ENCODE measurements around the gene RGS4. TPM values are rescaled to one million over a fixed set of nuclear protein-coding genes. Genes with fewer than 3 reads are reported as not detected.

Gene RGS4
- 0.38 and 1.0 TPM in 2 replicates for total RNA-seq (2014; rRNA removed; shearing (Covaris generic))
- 0.24 and 0.32 TPM in 2 replicates for polyA plus RNA-seq (2016; fragmentation: Nextera tagmentation; extraction: Ambion mirVana)
- long read RNA-seq: 0 reads

DNA sequence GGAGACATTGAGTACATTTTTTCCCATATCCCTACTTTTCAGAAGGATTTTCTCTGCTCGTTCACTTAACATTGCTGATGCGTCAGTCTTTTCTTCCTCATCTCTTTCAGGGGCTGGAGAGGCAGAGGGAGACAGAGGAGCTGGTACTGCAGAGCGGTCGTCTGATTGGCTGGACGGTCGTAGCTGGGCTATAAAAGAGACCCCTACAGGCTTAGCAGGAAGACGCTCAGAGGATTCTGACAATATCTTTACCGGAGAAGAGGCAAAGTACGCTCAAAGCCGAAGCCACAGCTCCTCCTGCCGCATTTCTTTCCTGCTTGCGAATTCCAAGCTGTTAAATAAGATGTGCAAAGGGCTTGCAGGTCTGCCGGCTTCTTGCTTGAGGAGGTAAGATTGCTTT lies at the start of gene RGS4:
TSS of gene RGS4 (plus strand) at position 220 of the 400 bp plus-strand sequence. CDS start at position 344, 124 bp downstream.
- no peaks in the 10 kb centered on the region for H3K36me3 Mint-ChIP-seq (ENCODE audit: low read depth)
- Histone ChIP-seq H4K20me1 (replicated peaks; ENCODE audit: insufficient read depth) (no peaks in the 10 kb centered on the region), H3K36me3 (ENCODE audit: insufficient read depth) (no peaks in the 10 kb centered on the region), H3K4me1 (ENCODE audit: insufficient read depth) (peaks cover 11% of the 10 kb centered on the region; the same call in 1 of the 2 replicates), H3K4me2 (peak within 1 kb of the TSS; percentile 34), H3K4me3 (peak within 1 kb of the TSS; percentile 12; the same call in 1 of the 2 replicates), H2AFZ (peak within 1 kb of the TSS; percentile 15; the same call in 1 of the 2 replicates), H3K79me2 (replicated peaks; ENCODE audit: insufficient read depth) (no peaks in the 10 kb centered on the region), H3K27ac (ENCODE audit: low read depth) (no peak within 1 kb of the TSS), H3F3A (replicated peaks; ENCODE audit: low read depth) (no peaks in the 10 kb centered on the region), H3K9me2 (ENCODE audit: insufficient read depth) (no peaks in the 10 kb centered on the region), H3K27me3 (ENCODE audit: insufficient read depth) (no peaks in the 10 kb centered on the region)
- TF ChIP-seq NANOG (IDR thresholded peaks at IDR 0.05; ENCODE audit: borderline replicate concordance) (no peak), CREB1 (CRISPR knock-in tag; IDR thresholded peaks at IDR 0.05; ENCODE audit: low read depth) (no peak; the same call in 1 of the 2 replicates)
- TF ChIP-seq, protein P1, sequence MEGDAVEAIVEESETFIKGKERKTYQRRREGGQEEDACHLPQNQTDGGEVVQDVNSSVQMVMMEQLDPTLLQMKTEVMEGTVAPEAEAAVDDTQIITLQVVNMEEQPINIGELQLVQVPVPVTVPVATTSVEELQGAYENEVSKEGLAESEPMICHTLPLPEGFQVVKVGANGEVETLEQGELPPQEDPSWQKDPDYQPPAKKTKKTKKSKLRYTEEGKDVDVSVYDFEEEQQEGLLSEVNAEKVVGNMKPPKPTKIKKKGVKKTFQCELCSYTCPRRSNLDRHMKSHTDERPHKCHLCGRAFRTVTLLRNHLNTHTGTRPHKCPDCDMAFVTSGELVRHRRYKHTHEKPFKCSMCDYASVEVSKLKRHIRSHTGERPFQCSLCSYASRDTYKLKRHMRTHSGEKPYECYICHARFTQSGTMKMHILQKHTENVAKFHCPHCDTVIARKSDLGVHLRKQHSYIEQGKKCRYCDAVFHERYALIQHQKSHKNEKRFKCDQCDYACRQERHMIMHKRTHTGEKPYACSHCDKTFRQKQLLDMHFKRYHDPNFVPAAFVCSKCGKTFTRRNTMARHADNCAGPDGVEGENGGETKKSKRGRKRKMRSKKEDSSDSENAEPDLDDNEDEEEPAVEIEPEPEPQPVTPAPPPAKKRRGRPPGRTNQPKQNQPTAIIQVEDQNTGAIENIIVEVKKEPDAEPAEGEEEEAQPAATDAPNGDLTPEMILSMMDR (conservative IDR thresholded peaks at IDR 0.05; ENCODE audit: low read depth in 2 of 2): peak; percentile 50 to 73
- DNase-seq (ENCODE audit: low spot score) (peak; percentile 95), ATAC-seq (peak; percentile 100)
- peaks cover 2% of the 10 kb centered on the region for H3K27me3 Mint-ChIP-seq (ENCODE audit: insufficient read depth, low read depth, poor library complexity)
- no peaks in the 10 kb centered on the region for H3K9me3 Mint-ChIP-seq
- no peak within 1 kb of the TSS for H3K27ac Mint-ChIP-seq
- H3K4me1 Mint-ChIP-seq: peaks cover 12% of the 10 kb centered on the region
- H3K4me3 Mint-ChIP-seq: peak within 1 kb of the TSS; percentile 62

DNA sequence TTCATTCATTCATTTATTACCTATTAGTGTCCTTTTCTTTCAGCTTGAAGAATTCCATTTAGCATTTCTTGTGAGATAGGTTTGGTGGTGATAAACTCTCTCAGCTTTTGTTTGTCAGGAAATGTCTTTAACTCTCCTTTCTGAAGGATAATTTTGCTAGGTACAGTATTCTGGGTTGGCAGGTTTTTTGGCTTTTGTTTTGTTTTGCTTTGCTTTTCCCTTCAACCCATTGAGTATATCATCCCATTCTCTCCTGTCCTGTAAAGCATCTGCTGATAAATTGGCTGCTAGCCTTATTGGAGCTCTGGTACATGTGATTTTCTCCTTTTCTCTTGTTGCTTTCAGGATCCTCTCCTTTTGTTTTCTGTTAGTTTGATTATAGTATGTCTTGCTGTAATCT lies 47.0 kb upstream of the RGS4 start:
- no peak overlapping the region for H3K4me3 ChIP-seq
- H4K20me1 ChIP-seq (replicated peaks; ENCODE audit: insufficient read depth): no peaks in the 10 kb centered on the region
- no peak overlapping the region for H3K27ac ChIP-seq (ENCODE audit: low read depth)
- Mint-ChIP-seq H3K4me3 (no peak overlapping the region), H3K27me3 (ENCODE audit: insufficient read depth, low read depth, poor library complexity) (peaks cover 1% of the 10 kb centered on the region), H3K27ac (no peak overlapping the region), H3K9me3 (peaks cover 10% of the 10 kb centered on the region; the same call in 1 of the 3 replicates), H3K36me3 (ENCODE audit: low read depth) (no peaks in the 10 kb centered on the region), H3K4me1 (peaks cover 7% of the 10 kb centered on the region; the same call in 2 of the 3 replicates)
- no peak overlapping the region for H2AFZ ChIP-seq
- no peak overlapping the region for H3K4me2 ChIP-seq
- H3K27me3 ChIP-seq (ENCODE audit: insufficient read depth): no peaks in the 10 kb centered on the region
- H3K4me1 ChIP-seq (ENCODE audit: insufficient read depth): peaks cover 4% of the 10 kb centered on the region; the same call in 1 of the 2 replicates
- H3K9me2 ChIP-seq (ENCODE audit: insufficient read depth): no peaks in the 10 kb centered on the region
- no peaks in the 10 kb centered on the region for H3F3A ChIP-seq (replicated peaks; ENCODE audit: low read depth)
- ATAC-seq (no peak), DNase-seq (ENCODE audit: low spot score) (no peak)
- no peaks in the 10 kb centered on the region for H3K79me2 ChIP-seq (replicated peaks; ENCODE audit: insufficient read depth)
- H3K36me3 ChIP-seq (ENCODE audit: insufficient read depth): no peaks in the 10 kb centered on the region
- TF ChIP-seq STAT1 (IDR thresholded peaks at IDR 0.05; ENCODE audit: unreplicated experiment): no peak
- no peak for TF ChIP-seq JUNB (IDR thresholded peaks at IDR 0.05; ENCODE audit: unreplicated experiment)
- TF ChIP-seq, protein P2, sequence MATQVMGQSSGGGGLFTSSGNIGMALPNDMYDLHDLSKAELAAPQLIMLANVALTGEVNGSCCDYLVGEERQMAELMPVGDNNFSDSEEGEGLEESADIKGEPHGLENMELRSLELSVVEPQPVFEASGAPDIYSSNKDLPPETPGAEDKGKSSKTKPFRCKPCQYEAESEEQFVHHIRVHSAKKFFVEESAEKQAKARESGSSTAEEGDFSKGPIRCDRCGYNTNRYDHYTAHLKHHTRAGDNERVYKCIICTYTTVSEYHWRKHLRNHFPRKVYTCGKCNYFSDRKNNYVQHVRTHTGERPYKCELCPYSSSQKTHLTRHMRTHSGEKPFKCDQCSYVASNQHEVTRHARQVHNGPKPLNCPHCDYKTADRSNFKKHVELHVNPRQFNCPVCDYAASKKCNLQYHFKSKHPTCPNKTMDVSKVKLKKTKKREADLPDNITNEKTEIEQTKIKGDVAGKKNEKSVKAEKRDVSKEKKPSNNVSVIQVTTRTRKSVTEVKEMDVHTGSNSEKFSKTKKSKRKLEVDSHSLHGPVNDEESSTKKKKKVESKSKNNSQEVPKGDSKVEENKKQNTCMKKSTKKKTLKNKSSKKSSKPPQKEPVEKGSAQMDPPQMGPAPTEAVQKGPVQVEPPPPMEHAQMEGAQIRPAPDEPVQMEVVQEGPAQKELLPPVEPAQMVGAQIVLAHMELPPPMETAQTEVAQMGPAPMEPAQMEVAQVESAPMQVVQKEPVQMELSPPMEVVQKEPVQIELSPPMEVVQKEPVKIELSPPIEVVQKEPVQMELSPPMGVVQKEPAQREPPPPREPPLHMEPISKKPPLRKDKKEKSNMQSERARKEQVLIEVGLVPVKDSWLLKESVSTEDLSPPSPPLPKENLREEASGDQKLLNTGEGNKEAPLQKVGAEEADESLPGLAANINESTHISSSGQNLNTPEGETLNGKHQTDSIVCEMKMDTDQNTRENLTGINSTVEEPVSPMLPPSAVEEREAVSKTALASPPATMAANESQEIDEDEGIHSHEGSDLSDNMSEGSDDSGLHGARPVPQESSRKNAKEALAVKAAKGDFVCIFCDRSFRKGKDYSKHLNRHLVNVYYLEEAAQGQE (IDR thresholded peaks at IDR 0.05; ENCODE audit: unreplicated experiment): no peak
- no peak for TF ChIP-seq ZNF114 (CRISPR knock-in tag; IDR thresholded peaks at IDR 0.05)
- TF ChIP-seq ZNF331 (CRISPR knock-in tag; IDR thresholded peaks at IDR 0.05; ENCODE audit: low read depth): no peak
- TF ChIP-seq POLR2AphosphoS5 (IDR thresholded peaks at IDR 0.05; ENCODE audit: low read depth): no peak
- TF ChIP-seq, protein P3, sequence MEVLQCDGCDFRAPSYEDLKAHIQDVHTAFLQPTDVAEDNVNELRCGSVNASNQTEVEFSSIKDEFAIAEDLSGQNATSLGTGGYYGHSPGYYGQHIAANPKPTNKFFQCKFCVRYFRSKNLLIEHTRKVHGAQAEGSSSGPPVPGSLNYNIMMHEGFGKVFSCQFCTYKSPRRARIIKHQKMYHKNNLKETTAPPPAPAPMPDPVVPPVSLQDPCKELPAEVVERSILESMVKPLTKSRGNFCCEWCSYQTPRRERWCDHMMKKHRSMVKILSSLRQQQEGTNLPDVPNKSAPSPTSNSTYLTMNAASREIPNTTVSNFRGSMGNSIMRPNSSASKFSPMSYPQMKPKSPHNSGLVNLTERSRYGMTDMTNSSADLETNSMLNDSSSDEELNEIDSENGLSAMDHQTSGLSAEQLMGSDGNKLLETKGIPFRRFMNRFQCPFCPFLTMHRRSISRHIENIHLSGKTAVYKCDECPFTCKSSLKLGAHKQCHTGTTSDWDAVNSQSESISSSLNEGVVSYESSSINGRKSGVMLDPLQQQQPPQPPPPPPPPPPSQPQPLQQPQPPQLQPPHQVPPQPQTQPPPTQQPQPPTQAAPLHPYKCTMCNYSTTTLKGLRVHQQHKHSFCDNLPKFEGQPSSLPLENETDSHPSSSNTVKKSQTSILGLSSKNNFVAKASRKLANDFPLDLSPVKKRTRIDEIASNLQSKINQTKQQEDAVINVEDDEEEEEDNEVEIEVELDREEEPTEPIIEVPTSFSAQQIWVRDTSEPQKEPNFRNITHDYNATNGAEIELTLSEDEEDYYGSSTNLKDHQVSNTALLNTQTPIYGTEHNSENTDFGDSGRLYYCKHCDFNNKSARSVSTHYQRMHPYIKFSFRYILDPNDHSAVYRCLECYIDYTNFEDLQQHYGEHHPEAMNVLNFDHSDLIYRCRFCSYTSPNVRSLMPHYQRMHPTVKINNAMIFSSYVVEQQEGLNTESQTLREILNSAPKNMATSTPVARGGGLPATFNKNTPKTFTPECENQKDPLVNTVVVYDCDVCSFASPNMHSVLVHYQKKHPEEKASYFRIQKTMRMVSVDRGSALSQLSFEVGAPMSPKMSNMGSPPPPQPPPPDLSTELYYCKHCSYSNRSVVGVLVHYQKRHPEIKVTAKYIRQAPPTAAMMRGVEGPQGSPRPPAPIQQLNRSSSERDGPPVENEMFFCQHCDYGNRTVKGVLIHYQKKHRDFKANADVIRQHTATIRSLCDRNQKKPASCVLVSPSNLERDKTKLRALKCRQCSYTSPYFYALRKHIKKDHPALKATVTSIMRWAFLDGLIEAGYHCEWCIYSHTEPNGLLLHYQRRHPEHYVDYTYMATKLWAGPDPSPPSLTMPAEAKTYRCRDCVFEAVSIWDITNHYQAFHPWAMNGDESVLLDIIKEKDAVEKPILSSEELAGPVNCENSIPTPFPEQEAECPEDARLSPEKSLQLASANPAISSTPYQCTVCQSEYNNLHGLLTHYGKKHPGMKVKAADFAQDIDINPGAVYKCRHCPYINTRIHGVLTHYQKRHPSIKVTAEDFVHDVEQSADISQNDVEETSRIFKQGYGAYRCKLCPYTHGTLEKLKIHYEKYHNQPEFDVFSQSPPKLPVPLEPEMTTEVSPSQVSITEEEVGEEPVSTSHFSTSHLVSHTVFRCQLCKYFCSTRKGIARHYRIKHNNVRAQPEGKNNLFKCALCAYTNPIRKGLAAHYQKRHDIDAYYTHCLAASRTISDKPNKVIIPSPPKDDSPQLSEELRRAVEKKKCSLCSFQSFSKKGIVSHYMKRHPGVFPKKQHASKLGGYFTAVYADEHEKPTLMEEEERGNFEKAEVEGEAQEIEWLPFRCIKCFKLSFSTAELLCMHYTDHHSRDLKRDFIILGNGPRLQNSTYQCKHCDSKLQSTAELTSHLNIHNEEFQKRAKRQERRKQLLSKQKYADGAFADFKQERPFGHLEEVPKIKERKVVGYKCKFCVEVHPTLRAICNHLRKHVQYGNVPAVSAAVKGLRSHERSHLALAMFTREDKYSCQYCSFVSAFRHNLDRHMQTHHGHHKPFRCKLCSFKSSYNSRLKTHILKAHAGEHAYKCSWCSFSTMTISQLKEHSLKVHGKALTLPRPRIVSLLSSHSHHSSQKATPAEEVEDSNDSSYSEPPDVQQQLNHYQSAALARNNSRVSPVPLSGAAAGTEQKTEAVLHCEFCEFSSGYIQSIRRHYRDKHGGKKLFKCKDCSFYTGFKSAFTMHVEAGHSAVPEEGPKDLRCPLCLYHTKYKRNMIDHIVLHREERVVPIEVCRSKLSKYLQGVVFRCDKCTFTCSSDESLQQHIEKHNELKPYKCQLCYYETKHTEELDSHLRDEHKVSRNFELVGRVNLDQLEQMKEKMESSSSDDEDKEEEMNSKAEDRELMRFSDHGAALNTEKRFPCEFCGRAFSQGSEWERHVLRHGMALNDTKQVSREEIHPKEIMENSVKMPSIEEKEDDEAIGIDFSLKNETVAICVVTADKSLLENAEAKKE (CRISPR knock-in tag; IDR thresholded peaks at IDR 0.05): no peak

Measured in GM23338 (cell line).